Measurements from ENCODE around the gene ZNF892. TPM values are rescaled to one million over a fixed set of nuclear protein-coding genes. Genes with fewer than 3 reads are reported as not detected.

The ZNF892 gene
- total and polyA plus RNA-seq, 2 of the 13 experiments (the other 11 are each of a cell fraction or from before 2014, with no cell fraction given), result not detected

GRCh38 chr2:95159690-95160449, 47.5 kb upstream of the ZNF892 start, which contains the start of gene ZNF514 (continued):
- TF ChIP-seq UBTF (CRISPR knock-in tag; IDR thresholded peaks at IDR 0.05) (0 out of 2 replicates have a peak, but pooled peaks have one; percentile 37), BCL3 (CRISPR knock-in tag; IDR thresholded peaks at IDR 0.05) (no peak), ZKSCAN5 (CRISPR knock-in tag; IDR thresholded peaks at IDR 0.05) (no peak), HDAC6 (IDR thresholded peaks at IDR 0.05; ENCODE audit: low read depth, low read length) (no peak), ZNF768 (CRISPR knock-in tag; IDR thresholded peaks at IDR 0.05) (no peak), ZNF609 (CRISPR knock-in tag; IDR thresholded peaks at IDR 0.05; ENCODE audit: borderline replicate concordance) (no peak), ZGPAT (CRISPR knock-in tag; IDR thresholded peaks at IDR 0.05) (0 out of 2 replicates have a peak, but pooled peaks have one; percentile 22), ZBTB38 (CRISPR knock-in tag; IDR thresholded peaks at IDR 0.05) (peak; percentile 99), KLF9 (CRISPR knock-in tag; IDR thresholded peaks at IDR 0.05; ENCODE audit: low read depth) (no peak), HBP1 (CRISPR knock-in tag; IDR thresholded peaks at IDR 0.05; ENCODE audit: low read depth) (no peak), ZNF746 (CRISPR knock-in tag; IDR thresholded peaks at IDR 0.05) (peak; percentile 49; the same call in 1 of the 2 replicates), RBM22 (optimal IDR thresholded peaks at IDR 0.05; ENCODE audit: low read length) (no peak)
